IMR-90 (cell line): ENCODE data around the gene PRDM9. TPM values are rescaled to one million over a fixed set of nuclear protein-coding genes. Genes with fewer than 3 reads are reported as not detected.

ENCODE experiments used
- ATAC-seq: fragments of 200-7000 bp; cut with Tn5 transposase; 2 replicates; pipeline ENCODE4 v1.9.1; 2020; ENCODE audit warnings: low read depth, mild to moderate bottlenecking, moderate library complexity
- BruUV-seq: library from RNA; stranded (reverse); fragments of 400-500 nt; replicated peaks from 2 replicates; lab custom pipeline; 2021; lab: Mats Ljungman, UMichigan
- CTCF ChIA-PET: fragments of 300-600 bp; formaldehyde crosslinking; extraction: SDS; loops from one replicate; lab custom pipeline; 2021; ENCODE audit warnings: antibody characterized with exemption; lab: Yijun Ruan, JAX
- POLR2A ChIA-PET: fragments of 300-600 bp; sonication (Branson Sonifier 250); formaldehyde crosslinking; loops from one replicate; lab custom pipeline; 2022; ENCODE audit warnings: antibody characterized with exemption; ENCODE audit not compliant: unreplicated experiment; lab: Charles Lee
- DNase-seq: peaks from one replicate; pipeline ENCODE4 v3.0.0; 2013
- H2AFZ ChIP-seq: replicated peaks from 2 replicates; pipeline ENCODE3; 2013; ENCODE audit warnings: low read length, mild to moderate bottlenecking; ENCODE audit not compliant: poor library complexity
- H2AK5ac ChIP-seq: 2 replicates; pipeline ENCODE4 v1.6.1; 2013; ENCODE audit warnings: low read depth, low read length, inconsistent platforms
- H2AK9ac ChIP-seq: replicated peaks from 2 replicates; pipeline ENCODE3; 2013; ENCODE audit warnings: mild to moderate bottlenecking, low read depth, low read length, moderate library complexity; ENCODE audit not compliant: poor library complexity
- H2BK120ac ChIP-seq: 2 replicates; pipeline ENCODE4 v1.6.1; 2013; ENCODE audit warnings: low read depth, low read length, inconsistent platforms
- H2BK15ac ChIP-seq: 3 replicates; pipeline ENCODE4 v1.6.1; 2013; ENCODE audit warnings: low read depth, low read length, inconsistent platforms
- H2BK20ac ChIP-seq: 2 replicates; pipeline ENCODE4 v1.6.1; 2013; ENCODE audit warnings: low read depth, mild to moderate bottlenecking, inconsistent platforms, low read length, moderate library complexity
- H2BK5ac ChIP-seq: 2 replicates; pipeline ENCODE4 v1.6.1; 2013; ENCODE audit warnings: mild to moderate bottlenecking, low read depth, low read length, inconsistent platforms; ENCODE audit not compliant: poor library complexity, severe bottlenecking
- H3K14ac ChIP-seq: replicated peaks from 2 replicates; pipeline ENCODE4 v1.6.1; 2013; ENCODE audit warnings: low read depth, low read length, inconsistent platforms
- H3K18ac ChIP-seq: 2 replicates; pipeline ENCODE4 v1.6.1; 2013; ENCODE audit warnings: low read depth, low read length, control low read depth
- H3K23ac ChIP-seq: 2 replicates; pipeline ENCODE4 v1.6.1; 2013; ENCODE audit warnings: low read depth, low read length, inconsistent platforms
- H3K27ac ChIP-seq: 2 replicates; pipeline ENCODE4 v1.5.1; 2013; ENCODE audit warnings: mild to moderate bottlenecking, control low read depth, low read length; ENCODE audit not compliant: insufficient read depth
- H3K27me3 ChIP-seq: 2 replicates; pipeline ENCODE4 v1.6.1; 2013; ENCODE audit warnings: low read length; ENCODE audit not compliant: control insufficient read depth, insufficient read depth
- H3K36me3 ChIP-seq: 2 replicates; pipeline ENCODE4 v1.6.1; 2013; ENCODE audit warnings: low read length, mixed read lengths; ENCODE audit not compliant: control insufficient read depth, insufficient read depth
- H3K4ac ChIP-seq: 2 replicates; pipeline ENCODE4 v1.6.1; 2013; ENCODE audit warnings: low read depth, low read length, inconsistent platforms
- H3K4me1 ChIP-seq: 2 replicates; pipeline ENCODE4 v1.6.1; 2013; ENCODE audit warnings: low read length, mixed read lengths; ENCODE audit not compliant: control insufficient read depth, insufficient read depth
- H3K4me2 ChIP-seq: 2 replicates; pipeline ENCODE4 v1.6.1; 2013; ENCODE audit warnings: low read depth, mild to moderate bottlenecking, control low read depth, low read length, moderate library complexity
- H3K4me3 ChIP-seq: 2 replicates; pipeline ENCODE4 v1.5.1; 2013; ENCODE audit warnings: low read depth, mild to moderate bottlenecking, control low read depth, low read length, moderate library complexity; ENCODE audit not compliant: insufficient read depth
- H3K56ac ChIP-seq: 2 replicates; pipeline ENCODE4 v1.6.1; 2013; ENCODE audit warnings: low read length, inconsistent platforms; ENCODE audit not compliant: insufficient read depth; ENCODE audit errors: extremely low read depth
- H3K79me1 ChIP-seq, 2 experiments: 2 replicates each; pipeline ENCODE4 v1.6.1; 2013; ENCODE audit warnings: low read length in 2 of 2, inconsistent platforms in 1 of 2, low read depth in 1 of 2
- H3K9ac ChIP-seq: 2 replicates; pipeline ENCODE4 v1.6.1; 2013; ENCODE audit warnings: low read depth, low read length, control low read depth
- H3K9me1 ChIP-seq: 2 replicates; pipeline ENCODE4 v1.6.1; 2013; ENCODE audit warnings: low read length, inconsistent platforms; ENCODE audit not compliant: insufficient read depth
- H3K9me3 ChIP-seq: 2 replicates; pipeline ENCODE4 v1.6.1; 2013; ENCODE audit warnings: low read length; ENCODE audit not compliant: control insufficient read depth, insufficient read depth
- H4K20me1 ChIP-seq: 2 replicates; pipeline ENCODE4 v1.6.1; 2013; ENCODE audit warnings: low read length, inconsistent platforms; ENCODE audit not compliant: insufficient read depth
- H4K5ac ChIP-seq: 2 replicates; pipeline ENCODE4 v1.6.1; 2013; ENCODE audit warnings: mild to moderate bottlenecking, low read depth, low read length, control low read depth
- H4K8ac ChIP-seq, 2 experiments: 2 replicates each; pipeline ENCODE4 v1.6.1; 2013; ENCODE audit warnings: low read depth in 2 of 2, low read length in 2 of 2, control low read depth in 1 of 2, inconsistent platforms in 1 of 2
- H4K91ac ChIP-seq: 2 replicates; pipeline ENCODE4 v1.6.1; 2013; ENCODE audit warnings: low read depth, low read length, inconsistent platforms; ENCODE audit not compliant: insufficient read depth
- BHLHE40 ChIP-seq: fragments of 150-350 bp; IDR thresholded peaks from 2 replicates; pipeline ENCODE4 v1.6.1; 2016; ENCODE audit warnings: mild to moderate bottlenecking, low read depth, low read length
- CEBPB ChIP-seq: IDR thresholded peaks from 2 replicates; pipeline ENCODE4 v1.6.1; 2012; ENCODE audit warnings: low read depth, low read length, improper control_type of control experiment
- CHD1 ChIP-seq: IDR thresholded peaks from 2 replicates; pipeline ENCODE4 v1.6.1; 2012; ENCODE audit warnings: low read depth, low read length, improper control_type of control experiment
- CTCF ChIP-seq: conservative IDR thresholded peaks from 2 replicates; pipeline ENCODE4 v1.5.1; 2012; ENCODE audit warnings: mild to moderate bottlenecking, low read depth, low read length, improper control_type of control experiment
- FOS ChIP-seq: fragments of 150-350 bp; IDR thresholded peaks from 2 replicates; pipeline ENCODE4 v1.6.1; 2016; ENCODE audit warnings: low read depth, low read length
- MAFK ChIP-seq: IDR thresholded peaks from 2 replicates; pipeline ENCODE4 v1.6.1; 2012; ENCODE audit warnings: low read depth, low read length, improper control_type of control experiment
- MAZ ChIP-seq: IDR thresholded peaks from 2 replicates; pipeline ENCODE4 v1.6.1; 2012; ENCODE audit warnings: low read depth, mild to moderate bottlenecking, low read length, improper control_type of control experiment, moderate library complexity, borderline replicate concordance
- MXI1 ChIP-seq: IDR thresholded peaks from 2 replicates; pipeline ENCODE4 v1.6.1; 2012; ENCODE audit warnings: low read depth, mild to moderate bottlenecking, low read length, moderate library complexity, borderline replicate concordance
- NFE2L2 ChIP-seq: fragments of 150-350 bp; IDR thresholded peaks from 2 replicates; pipeline ENCODE4 v1.6.1; 2016; ENCODE audit warnings: low read depth, mild to moderate bottlenecking, low read length
- POLR2A ChIP-seq: IDR thresholded peaks from 2 replicates; pipeline ENCODE4 v1.6.1; 2012; ENCODE audit warnings: mild to moderate bottlenecking, low read depth, low read length
- RAD21 ChIP-seq: IDR thresholded peaks from 2 replicates; pipeline ENCODE4 v1.6.1; 2012; ENCODE audit warnings: low read length, improper control_type of control experiment
- RCOR1 ChIP-seq: IDR thresholded peaks from 2 replicates; pipeline ENCODE4 v1.6.1; 2012; ENCODE audit warnings: mild to moderate bottlenecking, low read length, improper control_type of control experiment; ENCODE audit not compliant: insufficient replicate concordance
- RFX5 ChIP-seq: IDR thresholded peaks from 2 replicates; pipeline ENCODE4 v1.8.0; 2012; ENCODE audit warnings: low read depth, mild to moderate bottlenecking, low read length, moderate library complexity
- SMC3 ChIP-seq: fragments of 150-350 bp; IDR thresholded peaks from 2 replicates; pipeline ENCODE4 v1.6.1; 2016; ENCODE audit warnings: low read depth, mild to moderate bottlenecking, antibody characterized with exemption, low read length, moderate library complexity
- WGBS, 2 experiments: methylation state at CpG; one replicate each; pipeline versions ENCODE4 v1.1.5 to v1.1.7; 2013; ENCODE audit warnings: missing lambda C conversion rate in 2 of 2; ENCODE audit not compliant: insufficient read length in 1 of 2; ENCODE audit errors: extremely low coverage in 2 of 2; 5-methylcytosine and 5-hydroxymethylcytosine counted together
- dilution Hi-C: fragments of 300-500 bp; cut with HindIII; formaldehyde crosslinking; loops from one replicate; pipeline ENCODE4 v1.14.3; 2018; ENCODE audit warnings: low sequenced_read_pairs; ENCODE audit not compliant: unreplicated experiment
- in situ Hi-C: fragments of 300-500 bp; cut with MboI; formaldehyde crosslinking; loops from 3 replicates; pipeline ENCODE4 v1.14.3; 2019; ENCODE audit warnings: low sequenced_read_pairs, inconsistent platforms, mixed read lengths
- intact Hi-C: fragments of 100-400 bp; cut with micrococcal nuclease; formaldehyde crosslinking; loops from 2 replicates; pipeline ENCODE4 v1.10.0; 2022
- polyA plus RNA-seq, 3 experiments: library from polyadenylated mRNA; depleted of rRNA; stranded (reverse); fragments of >200 nt; gene quantifications; 2 replicates each; pipeline ENCODE4 v1.2.3, GENCODE V29; 2012; ENCODE audit warnings: low replicate concordance in 1 of 3
- total RNA-seq: library from RNA; depleted of rRNA; stranded (reverse); fragments of >200 nt; gene quantifications from 2 replicates; pipeline ENCODE4 v1.2.3, GENCODE V29; 2012
- TF ChIP-seq, protein P1 (sequence below): fragments of 150-350 bp; IDR thresholded peaks from 2 replicates; pipeline ENCODE4 v1.6.1; 2016; ENCODE audit warnings: low read depth, mild to moderate bottlenecking, low read length, moderate library complexity, borderline replicate concordance
- TF ChIP-seq, protein P2 (sequence below): fragments of 150-350 bp; IDR thresholded peaks from 2 replicates; pipeline ENCODE4 v1.6.1; 2017; ENCODE audit warnings: mild to moderate bottlenecking, antibody characterized with exemption, low read length, low read depth

Gene PRDM9
- total and polyA plus RNA-seq, 2 of the 4 experiments (the other 2 are of a cell fraction) = not detected

GRCh38 chr5:23496576-23496975 lies 10.8 kb upstream of the PRDM9 start:
- Histone ChIP-seq H3K4me2 (no peak overlapping the region), H3K27me3 (no peaks in the 10 kb centered on the region), H3K18ac (no peak overlapping the region), H2AK9ac (no peak overlapping the region), H2BK20ac (no peak overlapping the region), H2BK120ac (no peak overlapping the region), H3K4me3 (no peak overlapping the region), H3K4me1 (no peaks in the 10 kb centered on the region), H3K36me3 (no peaks in the 10 kb centered on the region), H3K9me3 (peaks cover 16% of the 10 kb centered on the region), H3K79me1 (no peaks in the 10 kb centered on the region), H4K91ac (no peak overlapping the region), H3K27ac (no peak overlapping the region), H3K9ac (no peak overlapping the region), H2AFZ (no peak overlapping the region), H3K23ac (no peak overlapping the region), H4K5ac (no peak overlapping the region), H4K20me1 (no peaks in the 10 kb centered on the region), H3K14ac (no peak overlapping the region), H3K56ac (no peak overlapping the region), H4K8ac (no peak overlapping the region), H2BK15ac (no peak overlapping the region), H3K4ac (no peak overlapping the region), H2AK5ac (no peak overlapping the region), H3K9me1 (no peaks in the 10 kb centered on the region), H2BK5ac (no peak overlapping the region)
- ATAC-seq = no peak
- TF ChIP-seq CHD1 (no peak), FOS (no peak), BHLHE40 (no peak), MAFK (no peak), CEBPB (no peak), RFX5 (no peak), RCOR1 (no peak), CTCF (no peak), NFE2L2 (no peak), MAZ (no peak), SMC3 (no peak), MXI1 (no peak), RAD21 (no peak), POLR2A (no peak)
- TF ChIP-seq, protein P1, sequence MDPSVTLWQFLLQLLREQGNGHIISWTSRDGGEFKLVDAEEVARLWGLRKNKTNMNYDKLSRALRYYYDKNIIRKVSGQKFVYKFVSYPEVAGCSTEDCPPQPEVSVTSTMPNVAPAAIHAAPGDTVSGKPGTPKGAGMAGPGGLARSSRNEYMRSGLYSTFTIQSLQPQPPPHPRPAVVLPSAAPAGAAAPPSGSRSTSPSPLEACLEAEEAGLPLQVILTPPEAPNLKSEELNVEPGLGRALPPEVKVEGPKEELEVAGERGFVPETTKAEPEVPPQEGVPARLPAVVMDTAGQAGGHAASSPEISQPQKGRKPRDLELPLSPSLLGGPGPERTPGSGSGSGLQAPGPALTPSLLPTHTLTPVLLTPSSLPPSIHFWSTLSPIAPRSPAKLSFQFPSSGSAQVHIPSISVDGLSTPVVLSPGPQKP = no peak
- TF ChIP-seq, protein P2, sequence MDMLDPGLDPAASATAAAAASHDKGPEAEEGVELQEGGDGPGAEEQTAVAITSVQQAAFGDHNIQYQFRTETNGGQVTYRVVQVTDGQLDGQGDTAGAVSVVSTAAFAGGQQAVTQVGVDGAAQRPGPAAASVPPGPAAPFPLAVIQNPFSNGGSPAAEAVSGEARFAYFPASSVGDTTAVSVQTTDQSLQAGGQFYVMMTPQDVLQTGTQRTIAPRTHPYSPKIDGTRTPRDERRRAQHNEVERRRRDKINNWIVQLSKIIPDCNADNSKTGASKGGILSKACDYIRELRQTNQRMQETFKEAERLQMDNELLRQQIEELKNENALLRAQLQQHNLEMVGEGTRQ = no peak
- no TSS peak for BruUV-seq
- CTCF ChIA-PET = no interaction called here
- no CpG with 5 or more reads among the region's 1 CpG for WGBS, 2 experiments
- intact Hi-C loops (no loop called here), dilution Hi-C loops (no loop called here), in situ Hi-C loops (no loop called here)
- DNase-seq = no peak
- POLR2A ChIA-PET = no interaction called here
